HepG2 (cell line): ENCODE data around the gene MAN1B1. TPM values are rescaled to one million over a fixed set of nuclear protein-coding genes. Genes with fewer than 3 reads are reported as not detected.

Source experiments
- ARNTL ChIP-seq: sonication (generic); formaldehyde crosslinking; IDR thresholded peaks from 2 replicates; pipeline ENCODE4 v1.4.0; 2020; ENCODE audit warnings: mild to moderate bottlenecking, missing genetic modification reagents
- DMAP1 ChIP-seq: IDR thresholded peaks from 2 replicates; pipeline ENCODE4 v1.6.1; 2016
- DNMT1 ChIP-seq: sonication (generic); formaldehyde crosslinking; IDR thresholded peaks from 2 replicates; pipeline ENCODE4 v1.5.1; 2020; ENCODE audit warnings: mild to moderate bottlenecking, missing genetic modification reagents
- EED ChIP-seq: sonication (generic); formaldehyde crosslinking; IDR thresholded peaks from 2 replicates; pipeline ENCODE4 v1.5.0; 2020; ENCODE audit warnings: mild to moderate bottlenecking, missing genetic modification reagents
- ELF3 ChIP-seq: IDR thresholded peaks from 2 replicates; pipeline ENCODE4 v1.6.1; 2016; ENCODE audit warnings: missing genetic modification reagents, missing compliant biosample characterization
- FLYWCH1 ChIP-seq: sonication (generic); formaldehyde crosslinking; IDR thresholded peaks from 2 replicates; pipeline ENCODE4 v1.8.1; 2023; ENCODE audit warnings: mild to moderate bottlenecking, missing genetic modification reagents
- GLI4 ChIP-seq: sonication (generic); formaldehyde crosslinking; IDR thresholded peaks from 2 replicates; pipeline ENCODE4 v1.5.1; 2020; ENCODE audit warnings: missing genetic modification reagents, mild to moderate bottlenecking, moderate library complexity, borderline replicate concordance
- HNRNPLL ChIP-seq: fragments of 200-400 bp; formaldehyde crosslinking; IDR thresholded peaks from 2 replicates; pipeline ENCODE4 v1.6.1; 2017; ENCODE audit warnings: mild to moderate bottlenecking, low read depth, low read length; ENCODE audit not compliant: poor library complexity, severe bottlenecking
- KLF9 ChIP-seq: IDR thresholded peaks from 2 replicates; pipeline ENCODE4 v1.6.1; 2016; ENCODE audit warnings: low read depth
- KMT2B ChIP-seq: IDR thresholded peaks from 2 replicates; pipeline ENCODE4 v1.6.1; 2016; ENCODE audit warnings: missing genetic modification reagents, missing compliant biosample characterization
- MEF2D ChIP-seq: sonication (generic); formaldehyde crosslinking; IDR thresholded peaks from 2 replicates; pipeline ENCODE4 v1.5.1; 2020; ENCODE audit warnings: mild to moderate bottlenecking, missing genetic modification reagents
- PBX3 ChIP-seq: sonication (generic); formaldehyde crosslinking; IDR thresholded peaks from 2 replicates; pipeline ENCODE4 v1.8.1; 2023; ENCODE audit warnings: missing genetic modification reagents, inconsistent platforms, borderline replicate concordance
- PITX1 ChIP-seq: sonication (generic); formaldehyde crosslinking; IDR thresholded peaks from 2 replicates; pipeline ENCODE4 v1.5.1; 2020; ENCODE audit warnings: mild to moderate bottlenecking, missing genetic modification reagents
- RFX5 ChIP-seq: IDR thresholded peaks from 2 replicates; pipeline ENCODE4 v1.6.1; 2011; ENCODE audit warnings: low read depth, low read length, improper control_type of control experiment
- RORA ChIP-seq: sonication (generic); formaldehyde crosslinking; IDR thresholded peaks from 2 replicates; pipeline ENCODE4 v1.5.0; 2020; ENCODE audit warnings: mild to moderate bottlenecking, missing genetic modification reagents, moderate library complexity
- SAP130 ChIP-seq: IDR thresholded peaks from 2 replicates; pipeline ENCODE4 v1.6.1; 2016; ENCODE audit warnings: low read depth
- SATB2 ChIP-seq: sonication (generic); formaldehyde crosslinking; IDR thresholded peaks from 2 replicates; pipeline ENCODE4 v1.5.0; 2020; ENCODE audit warnings: missing genetic modification reagents
- SP4 ChIP-seq: sonication (generic); formaldehyde crosslinking; IDR thresholded peaks from 2 replicates; pipeline ENCODE4 v1.8.1; 2023; ENCODE audit warnings: mild to moderate bottlenecking, missing genetic modification reagents
- SRSF1 ChIP-seq: fragments of 200-400 bp; formaldehyde crosslinking; optimal IDR thresholded peaks from 2 replicates; pipeline ENCODE3; 2017; ENCODE audit warnings: mild to moderate bottlenecking, low read depth, low read length, moderate library complexity
- ZBTB7A ChIP-seq: sonication (generic); formaldehyde crosslinking; IDR thresholded peaks from 2 replicates; pipeline ENCODE4 v1.8.0; 2022; ENCODE audit warnings: mild to moderate bottlenecking, missing genetic modification reagents
- ZNF280B ChIP-seq: sonication (generic); formaldehyde crosslinking; IDR thresholded peaks from 2 replicates; pipeline ENCODE4 v1.5.0; 2020; ENCODE audit warnings: missing genetic modification reagents, mild to moderate bottlenecking, borderline replicate concordance
- ZNF281 ChIP-seq: sonication (generic); formaldehyde crosslinking; IDR thresholded peaks from 2 replicates; pipeline ENCODE4 v1.4.0; 2020; ENCODE audit warnings: missing genetic modification reagents, borderline replicate concordance
- ZNF30 ChIP-seq: sonication (generic); formaldehyde crosslinking; IDR thresholded peaks from 2 replicates; pipeline ENCODE4 v1.5.0; 2020; ENCODE audit warnings: mild to moderate bottlenecking, missing genetic modification reagents
- ZNF343 ChIP-seq: sonication (generic); formaldehyde crosslinking; IDR thresholded peaks from 2 replicates; pipeline ENCODE4 v1.4.0; 2020; ENCODE audit warnings: mild to moderate bottlenecking, missing genetic modification reagents
- polyA plus RNA-seq, 8 experiments: library from polyadenylated mRNA; depleted of rRNA in 3 of 8; stranded (reverse) in 7 of 8; unstranded in 1 of 8; fragments of >200 nt; fragmentation: Illumina TruSeq in 4 of 8; extraction: Trizol in 4 of 8; gene quantifications; 2 replicates each; pipeline versions ENCODE4 v1.2.1 to v1.2.3, GENCODE V29; 2011 to 2016; ENCODE audit warnings: low read depth in 4 of 8, missing spikeins in 1 of 8, mixed read lengths in 1 of 8; ENCODE audit not compliant: insufficient read depth in 1 of 8
- total RNA-seq, 5 experiments: library from RNA; depleted of rRNA; stranded (reverse); fragments of >200 nt; fragmentation: Illumina TruSeq; extraction: Trizol; gene quantifications; 2 replicates each; pipeline ENCODE4 v1.2.3, GENCODE V29; 2016; ENCODE audit warnings: low read depth in 1 of 5

The MAN1B1 gene
- total and polyA plus RNA-seq, 2 of the 13 experiments (the other 11 are each of a cell fraction or from before 2014, with no cell fraction given), result 48.9 to 59.5 TPM

GRCh38 chr9:137046088-137046787 lies 40.5 kb upstream of the MAN1B1 start, which contains the start of gene NPDC1 (continued):
- no peak for TF ChIP-seq FLYWCH1
- TF ChIP-seq ZNF280B, result peak; percentile 77
- TF ChIP-seq HNRNPLL, result peak; percentile 34
- TF ChIP-seq EED (CRISPR knock-in tag), result no peak
- TF ChIP-seq ZNF343 (CRISPR knock-in tag), result no peak
- no peak for TF ChIP-seq RORA
- TF ChIP-seq RFX5, result no peak
- 0 out of 2 replicates have a peak, but pooled peaks have one; percentile 63 for TF ChIP-seq GLI4 (CRISPR knock-in tag)
- TF ChIP-seq DNMT1 (CRISPR knock-in tag), result no peak
- peak; percentile 48; the same call in 1 of the 2 replicates for TF ChIP-seq ZNF30 (CRISPR knock-in tag)
- TF ChIP-seq SAP130 (CRISPR knock-in tag), result peak; percentile 89
- TF ChIP-seq MEF2D (CRISPR knock-in tag), result peak; percentile 73
- no peak for TF ChIP-seq PBX3 (CRISPR knock-in tag)
- no peak for TF ChIP-seq KLF9
- TF ChIP-seq ELF3, result peak; percentile 73
- peak; percentile 40; the same call in 1 of the 2 replicates for TF ChIP-seq ZNF281 (CRISPR knock-in tag)
- peak; percentile 57 for TF ChIP-seq ZBTB7A (CRISPR knock-in tag)
- peak; percentile 59 for TF ChIP-seq SP4 (CRISPR knock-in tag)
- 0 out of 2 replicates have a peak, but pooled peaks have one; percentile 57 for TF ChIP-seq SATB2
- no peak for TF ChIP-seq ARNTL (CRISPR knock-in tag)
- TF ChIP-seq KMT2B (CRISPR knock-in tag), result peak; percentile 49; the same call in 1 of the 2 replicates
- TF ChIP-seq PITX1 (CRISPR knock-in tag), result peak; percentile 59; the same call in 1 of the 2 replicates
- no peak for TF ChIP-seq SRSF1
- no peak for TF ChIP-seq DMAP1 (CRISPR knock-in tag)
